Erythroblast (primary cell): Measurements from ENCODE around the gene SIRT2.

Experiments used
- GATA1 ChIP-seq: IDR thresholded peaks from 2 replicates; pipeline ENCODE4 v1.6.1; 2011; ENCODE audit warnings: low read depth, mild to moderate bottlenecking, control low read depth, low read length, moderate library complexity
- POLR2A ChIP-seq: IDR thresholded peaks from 2 replicates; pipeline ENCODE4 v1.6.1; 2011; ENCODE audit warnings: mild to moderate bottlenecking, low read length

GRCh38 chr19:38869160-38869835, 30.1 kb downstream of the SIRT2 start:
- TF ChIP-seq POLR2A: no peak
- no peak for TF ChIP-seq GATA1
